T-helper 2 cell treated with Interferon-gamma antibody and Interleukin-4, amounts not matched to agents 5 μg/mL and 100 μg/mL, for 36 hours (primary cell): ENCODE data around the gene ITGAD.

ENCODE experiments used
- DNase-seq: peaks from one replicate; pipeline ENCODE4 v3.0.0; 2021; ENCODE audit warnings: low spot score
- H3K27ac Mint-ChIP-seq: one replicate; pipeline ENCODE4 v1.8.0; 2021; ENCODE audit warnings: mild to moderate bottlenecking, mixed read lengths
- H3K27me3 Mint-ChIP-seq: one replicate; pipeline ENCODE4 v1.8.0; 2021; ENCODE audit warnings: low read depth, mixed read lengths
- H3K36me3 Mint-ChIP-seq: one replicate; pipeline ENCODE4 v1.8.0; 2021; ENCODE audit warnings: low read depth, mixed read lengths
- H3K4me1 Mint-ChIP-seq: one replicate; pipeline ENCODE4 v1.8.0; 2021; ENCODE audit warnings: low read depth, mixed read lengths
- H3K4me3 Mint-ChIP-seq: one replicate; pipeline ENCODE4 v1.8.0; 2022; ENCODE audit warnings: mild to moderate bottlenecking, moderate library complexity, mixed read lengths
- H3K9me3 Mint-ChIP-seq: one replicate; pipeline ENCODE4 v1.8.0; 2021; ENCODE audit warnings: mixed read lengths

Gene ITGAD

GRCh38 chr16:31360251-31360650 lies 32.9 kb upstream of the ITGAD start:
- Mint-ChIP-seq H3K27me3 (no peaks in the 10 kb centered on the region), H3K4me1 (peaks cover 28% of the 10 kb centered on the region), H3K36me3 (no peaks in the 10 kb centered on the region), H3K9me3 (no peaks in the 10 kb centered on the region), H3K4me3 (no peak overlapping the region), H3K27ac (no peak overlapping the region)
- no peak for DNase-seq

GRCh38 chr16:31361201-31362110 lies 31.7 kb upstream of the ITGAD start:
- H3K36me3 Mint-ChIP-seq, result peaks cover 2% of the 10 kb centered on the region
- no peak for DNase-seq
- H3K4me1 Mint-ChIP-seq, result peaks cover 21% of the 10 kb centered on the region
- no peak overlapping the region for H3K4me3 Mint-ChIP-seq
- no peak overlapping the region for H3K27ac Mint-ChIP-seq
- no peaks in the 10 kb centered on the region for H3K27me3 Mint-ChIP-seq
- no peaks in the 10 kb centered on the region for H3K9me3 Mint-ChIP-seq

- Mint-ChIP-seq H3K9me3 (no peaks in the 10 kb centered on the region), H3K36me3 (peaks cover 5% of the 10 kb centered on the region), H3K27ac (no peak overlapping the region), H3K27me3 (no peaks in the 10 kb centered on the region), H3K4me3 (no peak overlapping the region), H3K4me1 (peaks cover 23% of the 10 kb centered on the region)
- no peak for DNase-seq
Observed at GRCh38 chr16:31362476-31363405, 30.4 kb upstream of the ITGAD start.

- no peak overlapping the region for H3K27ac Mint-ChIP-seq
Observed at GRCh38 chr16:31363721-31364120, 29.4 kb upstream of the ITGAD start.

GRCh38 chr16:31364421-31364820 lies 28.7 kb upstream of the ITGAD start:
- Mint-ChIP-seq H3K27me3 (no peaks in the 10 kb centered on the region), H3K4me1 (peaks cover 23% of the 10 kb centered on the region), H3K9me3 (no peaks in the 10 kb centered on the region), H3K4me3 (no peak overlapping the region), H3K36me3 (peaks cover 8% of the 10 kb centered on the region), H3K27ac (no peak overlapping the region)
- no peak for DNase-seq

More at GRCh38 chr16:31363721-31364120, 29.4 kb upstream of the ITGAD start:
- DNase-seq, result no peak
- H3K36me3 Mint-ChIP-seq, result peaks cover 8% of the 10 kb centered on the region
- no peak overlapping the region for H3K4me3 Mint-ChIP-seq
- no peaks in the 10 kb centered on the region for H3K27me3 Mint-ChIP-seq
- no peaks in the 10 kb centered on the region for H3K9me3 Mint-ChIP-seq
- H3K4me1 Mint-ChIP-seq, result peaks cover 23% of the 10 kb centered on the region

GRCh38 chr16:31365131-31365865 lies 27.8 kb upstream of the ITGAD start:
- Mint-ChIP-seq H3K27ac (peak overlapping the region; percentile 23), H3K4me1 (peaks cover 23% of the 10 kb centered on the region), H3K4me3 (no peak overlapping the region), H3K27me3 (no peaks in the 10 kb centered on the region), H3K9me3 (no peaks in the 10 kb centered on the region), H3K36me3 (peaks cover 8% of the 10 kb centered on the region)
- DNase-seq, result no peak

- no peaks in the 10 kb centered on the region for H3K27me3 Mint-ChIP-seq
- H3K27ac Mint-ChIP-seq, result no peak overlapping the region
- no peaks in the 10 kb centered on the region for H3K9me3 Mint-ChIP-seq
- peaks cover 23% of the 10 kb centered on the region for H3K4me1 Mint-ChIP-seq
- peaks cover 11% of the 10 kb centered on the region for H3K36me3 Mint-ChIP-seq
- no peak for DNase-seq
- no peak overlapping the region for H3K4me3 Mint-ChIP-seq
Observed at GRCh38 chr16:31367853-31368252, 25.3 kb upstream of the ITGAD start.

- no peaks in the 10 kb centered on the region for H3K27me3 Mint-ChIP-seq
- peaks cover 3% of the 10 kb centered on the region for H3K9me3 Mint-ChIP-seq
- H3K36me3 Mint-ChIP-seq, result peaks cover 22% of the 10 kb centered on the region
- no peak overlapping the region for H3K4me3 Mint-ChIP-seq
- H3K4me1 Mint-ChIP-seq, result peaks cover 17% of the 10 kb centered on the region
- no peak overlapping the region for H3K27ac Mint-ChIP-seq
- DNase-seq, result no peak
Observed at GRCh38 chr16:31371008-31371407, 22.1 kb upstream of the ITGAD start.

GRCh38 chr16:31371619-31372484 lies 21.3 kb upstream of the ITGAD start:
- Mint-ChIP-seq H3K36me3 (peaks cover 20% of the 10 kb centered on the region), H3K4me3 (no peak overlapping the region), H3K9me3 (peaks cover 3% of the 10 kb centered on the region), H3K27me3 (no peaks in the 10 kb centered on the region), H3K27ac (no peak overlapping the region), H3K4me1 (peaks cover 9% of the 10 kb centered on the region)
- DNase-seq, result no peak

- H3K4me3 Mint-ChIP-seq, result no peak overlapping the region
- H3K36me3 Mint-ChIP-seq, result peaks cover 18% of the 10 kb centered on the region
- no peak for DNase-seq
- H3K27ac Mint-ChIP-seq, result no peak overlapping the region
- no peaks in the 10 kb centered on the region for H3K4me1 Mint-ChIP-seq
- peaks cover 3% of the 10 kb centered on the region for H3K9me3 Mint-ChIP-seq
- H3K27me3 Mint-ChIP-seq, result no peaks in the 10 kb centered on the region
Observed at GRCh38 chr16:31373235-31373634, 19.9 kb upstream of the ITGAD start.

GRCh38 chr16:31375231-31375630 lies 17.9 kb upstream of the ITGAD start:
- Mint-ChIP-seq H3K27me3 (no peaks in the 10 kb centered on the region), H3K27ac (no peak overlapping the region), H3K36me3 (peaks cover 21% of the 10 kb centered on the region), H3K9me3 (peaks cover 3% of the 10 kb centered on the region), H3K4me1 (no peaks in the 10 kb centered on the region), H3K4me3 (no peak overlapping the region)
- DNase-seq, result no peak

GRCh38 chr16:31376705-31377104 lies 16.4 kb upstream of the ITGAD start:
- H3K27me3 Mint-ChIP-seq, result no peaks in the 10 kb centered on the region
- DNase-seq, result no peak
- H3K9me3 Mint-ChIP-seq, result peaks cover 3% of the 10 kb centered on the region
- peaks cover 23% of the 10 kb centered on the region for H3K36me3 Mint-ChIP-seq
- H3K27ac Mint-ChIP-seq, result no peak overlapping the region
- H3K4me3 Mint-ChIP-seq, result no peak overlapping the region
- H3K4me1 Mint-ChIP-seq, result no peaks in the 10 kb centered on the region
